HG03139 (cell line): ENCODE measurements around the gene ENAH.

Experiments used
- ATAC-seq: cut with Tn5 transposase; IDR thresholded peaks from one replicate; pipeline ENCODE4 v1.9.1; 2021; ENCODE audit not compliant: unreplicated experiment

ENAH gene

DNA sequence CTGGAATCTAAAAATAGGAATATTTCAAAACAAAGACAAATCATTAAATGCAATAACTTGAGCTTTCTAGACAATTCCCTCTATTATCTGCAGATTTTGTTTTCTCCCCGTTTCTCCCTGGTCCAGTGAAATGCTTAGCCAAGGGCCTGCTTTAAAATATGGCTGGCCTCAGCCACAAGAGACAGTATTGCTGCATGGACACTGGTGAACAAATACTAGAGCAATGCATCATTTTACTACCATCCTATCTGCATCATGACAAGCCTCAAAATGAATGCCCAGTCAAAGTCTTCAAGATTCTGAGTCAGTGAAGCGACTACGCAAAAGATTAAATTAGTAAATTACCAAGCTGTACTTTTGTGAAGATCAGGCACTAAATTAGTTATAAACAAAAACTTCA is 80.5 kb downstream of the ENAH start:
- no peak for ATAC-seq

DNA sequence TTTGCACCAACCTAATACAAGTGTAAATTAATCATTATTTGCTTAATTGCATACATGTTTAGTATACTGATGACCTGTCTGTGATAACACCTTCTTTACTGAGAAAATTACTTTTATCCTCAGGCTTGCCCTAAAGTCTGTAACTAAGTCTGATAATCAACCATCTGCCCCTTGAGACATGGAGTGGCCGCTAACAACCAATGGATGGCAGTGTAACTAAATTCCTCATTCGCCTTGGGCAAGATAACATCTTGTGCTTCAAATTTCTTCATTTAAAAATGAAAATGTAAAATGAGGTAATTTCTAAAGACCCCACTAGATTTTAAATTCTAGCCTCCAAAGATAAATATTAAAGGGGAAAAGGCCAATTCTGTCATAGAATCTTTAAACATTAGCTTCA is 85.1 kb downstream of the ENAH start:
- no peak for ATAC-seq

- no peak for ATAC-seq
These were observed 87.1 kb downstream of the ENAH start for GRCh38 chr1:225565847-225566246.

DNA sequence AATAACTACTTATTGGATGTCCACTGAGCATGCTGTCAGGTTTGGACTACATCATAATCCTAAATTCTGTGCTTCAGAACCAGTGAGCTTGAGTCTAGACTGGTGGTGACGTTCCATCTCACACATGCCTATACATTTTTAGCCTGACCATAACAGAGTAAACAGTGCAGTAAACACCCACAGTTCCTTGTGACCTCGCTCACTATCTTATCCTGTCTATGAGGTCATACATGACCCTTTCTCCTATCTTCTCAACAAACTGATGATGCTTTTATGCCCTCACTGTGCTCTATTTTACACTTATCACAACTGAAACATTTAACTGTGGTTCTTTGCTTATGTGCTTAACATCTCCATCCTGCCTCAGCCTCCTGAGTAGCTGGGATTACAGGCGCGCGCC is 91.2 kb downstream of the ENAH start:
- ATAC-seq = no peak

GRCh38 chr1:225559902-225560301 is 93.0 kb downstream of the ENAH start:
- ATAC-seq = no peak

DNA sequence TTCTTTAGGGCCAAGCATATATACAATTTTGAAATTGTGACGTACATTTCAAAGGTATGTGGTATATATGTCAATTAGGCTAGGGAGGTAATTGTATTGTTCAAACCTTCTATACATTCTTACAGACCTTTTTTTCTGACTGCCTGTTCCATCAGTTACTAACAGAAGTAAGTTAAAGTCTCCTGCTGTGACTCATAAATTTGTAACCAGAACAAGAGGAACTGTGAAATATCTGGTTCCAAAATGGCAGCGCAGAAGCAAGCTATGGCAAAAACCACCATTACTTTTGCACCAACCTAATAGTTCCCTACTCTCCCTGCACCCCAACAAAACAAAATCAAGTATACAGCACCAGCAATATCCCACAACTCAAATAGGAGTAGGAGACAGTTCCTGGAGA is 93.6 kb downstream of the ENAH start:
- no peak for ATAC-seq

DNA sequence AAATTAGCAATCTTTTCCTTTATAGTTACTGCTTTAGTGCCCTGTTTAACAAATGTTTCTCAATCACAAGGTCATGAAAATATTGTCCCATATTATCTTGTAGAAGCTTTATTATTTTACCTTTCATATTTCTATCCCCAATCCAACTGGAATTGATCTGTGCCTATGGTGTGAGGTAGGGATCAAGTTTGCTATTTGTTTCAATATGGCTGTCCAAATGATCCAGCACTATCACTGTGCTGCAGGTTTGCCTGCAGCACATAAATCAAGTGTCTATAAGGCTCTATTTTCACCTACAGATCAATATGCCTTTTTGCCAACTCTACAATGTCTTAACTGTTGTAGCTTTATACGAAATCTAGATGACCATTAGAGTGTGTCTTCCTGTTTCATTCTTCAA is 96.2 kb downstream of the ENAH start:
- no peak for ATAC-seq

- ATAC-seq = no peak
These were observed 97.1 kb downstream of the ENAH start for GRCh38 chr1:225555821-225556220.

DNA sequence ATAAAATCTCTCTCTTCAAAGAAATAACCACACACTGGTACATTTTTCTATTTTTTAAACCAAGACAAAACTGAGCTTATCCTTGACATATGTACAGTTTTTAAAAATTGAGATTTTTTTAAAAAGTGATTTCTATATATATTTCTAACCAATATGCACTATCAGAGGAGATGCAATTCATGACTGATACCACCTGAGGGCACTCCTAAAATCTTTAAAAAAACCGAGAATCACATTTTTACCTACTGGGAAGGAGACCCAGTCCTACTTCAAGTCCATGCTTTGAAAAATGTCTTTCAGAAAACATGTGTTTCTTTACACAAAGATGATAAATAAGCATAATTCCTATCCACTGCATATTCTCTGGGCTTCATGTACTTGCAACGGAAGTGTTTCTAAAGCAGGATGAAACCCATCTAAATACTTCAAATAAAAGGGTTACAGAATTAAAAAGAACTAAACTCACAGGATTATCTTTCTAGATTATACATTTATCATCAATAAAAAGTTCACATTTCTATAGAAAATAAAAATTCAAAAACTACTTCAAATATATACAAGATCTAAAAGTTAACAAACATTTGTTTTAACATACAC is 98.6 kb downstream of the ENAH start:
- no peak for ATAC-seq

GRCh38 chr1:225549821-225550220 is 103.1 kb downstream of the ENAH start:
- no peak for ATAC-seq

DNA sequence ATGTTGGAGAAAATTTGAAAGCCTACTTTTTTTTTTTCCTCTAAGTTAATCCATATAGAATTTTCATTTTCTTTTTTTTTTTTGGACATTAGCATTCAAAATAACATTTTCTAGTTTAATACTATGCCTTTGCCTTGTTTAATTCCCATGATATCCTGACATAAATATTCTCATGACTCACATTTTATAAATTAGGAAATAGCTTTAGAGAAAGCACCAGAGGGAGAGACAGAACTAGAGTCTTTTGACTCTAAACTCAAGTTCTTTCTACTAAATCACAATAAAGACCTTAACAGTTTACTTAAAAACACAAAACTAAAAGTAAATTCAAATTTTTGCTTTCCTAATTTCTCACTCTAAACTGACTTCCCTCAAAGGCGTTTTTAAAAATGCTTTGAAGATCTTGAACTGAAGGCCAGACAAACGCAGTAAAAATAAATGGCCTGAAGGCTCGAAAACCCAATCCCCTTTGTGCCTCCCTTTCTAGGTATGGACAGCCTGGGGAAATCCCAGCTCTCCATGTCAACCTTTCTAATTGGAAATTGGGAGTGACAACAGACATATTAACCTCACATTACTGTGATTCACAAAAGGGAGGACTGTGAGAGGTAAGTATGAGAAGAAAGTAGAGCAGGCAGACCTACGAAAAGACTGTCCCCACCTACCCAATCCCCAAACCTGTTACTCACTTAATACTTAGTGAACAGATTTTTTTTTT is 104.6 kb downstream of the ENAH start:
- no peak for ATAC-seq

DNA sequence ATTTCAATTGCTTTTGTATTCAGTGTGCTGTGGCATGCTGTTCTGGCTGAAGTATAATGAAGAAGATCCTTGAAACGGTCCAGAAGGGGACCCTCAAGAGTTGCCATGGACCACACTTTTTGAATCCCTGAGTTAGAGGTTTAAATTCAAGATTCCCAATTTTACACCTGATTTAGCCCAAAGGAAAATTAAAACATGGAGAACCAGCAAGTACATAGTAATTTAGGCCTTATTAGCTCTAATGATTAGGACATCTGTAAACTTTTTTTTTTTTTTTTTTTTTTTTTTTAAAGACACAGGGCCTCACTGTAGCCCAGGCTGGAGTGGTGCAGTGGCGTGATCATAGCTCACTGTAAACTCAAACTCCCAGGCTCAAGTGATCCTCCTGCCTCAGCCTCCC is 107.3 kb downstream of the ENAH start:
- no peak for ATAC-seq

DNA sequence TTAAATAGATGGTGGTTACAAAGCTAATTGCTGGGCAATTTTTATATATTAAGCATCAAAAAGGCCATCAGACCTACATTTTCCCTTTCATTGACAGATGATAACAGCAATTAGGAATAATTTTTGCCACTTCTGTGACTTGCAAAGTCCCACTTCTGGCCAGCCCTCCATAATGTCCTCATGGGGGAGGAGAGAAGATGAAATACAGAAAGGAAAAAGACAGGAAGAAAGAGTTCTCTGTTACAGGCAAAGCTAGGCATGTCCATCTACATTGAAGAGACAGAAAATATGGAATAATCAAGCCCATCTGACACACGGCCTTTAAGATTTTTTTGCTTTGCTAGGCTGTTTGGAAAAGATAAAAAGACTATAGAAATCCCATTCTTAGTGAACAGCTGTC is 108.0 kb downstream of the ENAH start:
- no peak for ATAC-seq

DNA sequence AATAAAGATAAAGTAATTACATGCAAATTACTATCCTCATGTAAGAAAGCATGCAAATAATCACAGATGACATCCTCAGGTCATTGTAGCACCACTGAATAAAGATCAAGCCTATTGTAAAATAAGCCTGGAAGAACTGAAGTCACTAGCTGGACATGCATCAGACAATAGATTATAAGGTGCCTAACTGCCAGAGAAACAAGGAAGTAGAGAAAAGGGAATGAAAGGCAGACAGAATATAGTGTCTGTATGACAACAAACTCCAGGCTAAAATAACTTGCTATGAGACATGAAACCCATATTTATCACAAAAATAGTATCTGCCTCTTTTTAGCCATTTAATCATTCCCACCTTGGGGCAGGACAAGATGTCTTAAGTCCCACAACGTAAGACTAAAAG is 108.7 kb downstream of the ENAH start:
- ATAC-seq = no peak

GRCh38 chr1:225543350-225543749 is 109.6 kb downstream of the ENAH start:
- no peak for ATAC-seq

GRCh38 chr1:225541383-225541782 is 111.5 kb downstream of the ENAH start:
- no peak for ATAC-seq

DNA sequence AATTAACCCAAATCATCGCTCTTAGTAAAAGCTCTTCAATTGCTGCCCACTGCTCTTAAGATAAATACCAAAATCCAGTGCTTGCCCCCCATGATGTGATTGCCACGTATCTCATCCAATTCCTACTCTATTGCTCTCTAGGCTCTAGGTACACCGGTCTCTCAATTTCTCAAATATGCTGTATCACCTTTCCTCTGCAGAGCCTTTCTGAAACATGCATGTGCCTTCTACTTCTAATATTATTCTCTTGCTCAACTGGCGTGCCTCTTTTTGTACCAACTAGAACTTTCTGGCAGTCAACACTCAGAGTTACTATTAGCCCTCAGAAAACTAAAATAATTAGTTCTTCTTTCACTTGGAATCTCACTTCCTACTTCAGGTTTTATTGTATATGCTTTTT is 113.3 kb downstream of the ENAH start:
- ATAC-seq = no peak

- ATAC-seq = no peak
These were observed 113.9 kb downstream of the ENAH start for GRCh38 chr1:225539069-225539468.

- no peak for ATAC-seq
These were observed 115.2 kb downstream of the ENAH start for GRCh38 chr1:225537554-225538251.

DNA sequence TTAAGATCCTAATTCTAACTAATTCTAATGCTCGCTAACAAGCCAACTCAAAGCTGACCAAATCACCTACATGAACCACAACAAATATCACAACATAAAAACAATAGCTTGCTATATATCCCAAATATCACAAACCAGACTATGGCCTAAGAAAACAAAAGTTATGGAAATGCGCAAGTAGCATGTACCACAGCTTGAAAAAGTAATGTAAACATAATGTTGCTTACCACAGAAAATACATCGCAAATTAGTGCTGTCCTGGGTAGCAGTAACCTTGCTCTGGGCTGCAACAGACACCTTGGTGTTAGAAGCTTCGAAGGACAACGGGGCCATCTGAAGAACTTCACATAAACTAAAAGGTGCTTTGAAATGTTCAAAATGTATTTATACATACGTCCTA is 117.6 kb downstream of the ENAH start:
- ATAC-seq = no peak

DNA sequence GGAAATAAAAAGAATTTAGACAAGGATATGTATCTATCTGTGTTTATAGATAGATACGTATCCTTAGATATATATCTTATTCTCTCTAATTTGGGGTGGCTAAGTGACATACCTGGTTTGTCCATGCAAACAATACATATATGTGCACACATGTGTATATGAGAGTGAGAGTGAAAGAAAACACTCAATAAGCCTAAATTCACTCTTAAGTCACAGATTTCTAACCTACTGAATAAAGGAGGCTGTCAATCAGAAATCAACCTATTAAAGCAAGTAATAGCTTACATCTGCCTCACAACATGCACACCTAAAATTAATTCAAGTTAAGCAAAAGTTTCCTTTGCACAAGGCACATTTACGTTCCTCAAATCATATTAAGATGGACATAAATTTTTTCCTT is 118.2 kb downstream of the ENAH start:
- ATAC-seq = no peak

- ATAC-seq = no peak
These were observed 118.8 kb downstream of the ENAH start for GRCh38 chr1:225534135-225534534.
